Endothelial cell of umbilical vein (primary cell): Measurements from ENCODE around the gene CD200. TPM values are rescaled to one million over a fixed set of nuclear protein-coding genes. Genes with fewer than 3 reads are reported as not detected.
A peak's percentile ranks its signal among the peaks of the same experiment; 100 is the strongest.

Source experiments
- BruUV-seq: library from RNA; stranded (reverse); fragments of 400-500 nt; replicated peaks from 2 replicates; lab custom pipeline; 2021; lab: Mats Ljungman, UMichigan
- CTCF ChIA-PET: fragments of 300-600, 350-600 bp; sonication (Branson Sonifier 250); formaldehyde crosslinking; loops from one replicate; lab custom pipeline; 2021; ENCODE audit warnings: antibody characterized with exemption, inconsistent platforms; lab: Charles Lee
- POLR2A ChIA-PET: fragments of 300-600, 350-600 bp; sonication (Branson Sonifier 250); formaldehyde crosslinking; loops from one replicate; lab custom pipeline; 2021; ENCODE audit warnings: antibody characterized with exemption, inconsistent platforms; lab: Charles Lee
- DNase-seq: peaks from one replicate; pipeline ENCODE4 v3.0.0-alpha.2; 2011; ENCODE audit warnings: low read depth, low spot score
- FAIRE-seq: peaks from 2 replicates; lab custom pipeline; 2011; peaks lifted over from hg19 to GRCh38; lab: Jason Lieb, UNC
- H2AFZ ChIP-seq: 2 replicates; pipeline ENCODE4 v1.6.0; 2012; ENCODE audit warnings: low read depth, low read length, control low read depth, inconsistent platforms
- H3K27ac ChIP-seq: 2 replicates; pipeline ENCODE4 v1.5.1; 2011; ENCODE audit warnings: low read depth, mild to moderate bottlenecking, control low read depth, low read length, moderate library complexity; ENCODE audit not compliant: insufficient read depth
- H3K27me3 ChIP-seq, 2 experiments: 2 replicates each; pipeline versions ENCODE4 v1.6.0 to v1.6.1; 2011; ENCODE audit warnings: low read length in 2 of 2, mixed read lengths in 1 of 2; ENCODE audit not compliant: control insufficient read depth in 2 of 2, insufficient read depth in 2 of 2
- H3K36me3 ChIP-seq, 2 experiments: 2 replicates in 1 of 2; 3 replicates in 1 of 2; pipeline ENCODE4 v1.5.1; 2011; ENCODE audit warnings: low read length in 2 of 2, mild to moderate bottlenecking in 1 of 2, moderate library complexity in 1 of 2; ENCODE audit not compliant: control insufficient read depth in 2 of 2, insufficient read depth in 2 of 2; ENCODE audit errors: extremely low read depth in 1 of 2
- H3K4me1 ChIP-seq: 3 replicates; pipeline ENCODE4 v1.5.1; 2011; ENCODE audit warnings: mild to moderate bottlenecking, low read length; ENCODE audit not compliant: control insufficient read depth, insufficient read depth; ENCODE audit errors: extremely low read depth
- H3K4me2 ChIP-seq: 2 replicates; pipeline ENCODE4 v1.6.1; 2011; ENCODE audit warnings: low read length, control low read depth, mixed read lengths; ENCODE audit not compliant: insufficient read depth
- H3K4me3 ChIP-seq, 3 experiments: fragments of 200-600 bp in 1 of 3; sonication (generic), shearing (Covaris generic) in 1 of 3; replicated peaks in 1 of 3; 2 replicates each; pipeline ENCODE4 v1.5.1; 2011 to 2016; ENCODE audit warnings: control low read depth in 3 of 3, low read length in 3 of 3, mild to moderate bottlenecking in 2 of 3, inconsistent platforms in 1 of 3, low read depth in 1 of 3, moderate library complexity in 1 of 3; ENCODE audit not compliant: insufficient read depth in 1 of 3
- H3K79me2 ChIP-seq: 2 replicates; pipeline ENCODE4 v1.6.0; 2012; ENCODE audit warnings: low read length, inconsistent platforms; ENCODE audit not compliant: control insufficient read depth, insufficient read depth
- H3K9ac ChIP-seq: replicated peaks from 2 replicates; pipeline ENCODE3; 2011; ENCODE audit warnings: low read length, control low read depth; ENCODE audit not compliant: insufficient read depth; ENCODE audit errors: extremely low read depth
- H3K9me1 ChIP-seq: replicated peaks from 3 replicates; pipeline ENCODE4 v1.6.0; 2011; ENCODE audit warnings: mild to moderate bottlenecking, low read length; ENCODE audit not compliant: control insufficient read depth, insufficient read depth; ENCODE audit errors: extremely low read depth
- H3K9me3 ChIP-seq: replicated peaks from 2 replicates; pipeline ENCODE4 v1.5.1; 2012; ENCODE audit warnings: low read length, inconsistent platforms; ENCODE audit not compliant: control insufficient read depth, insufficient read depth
- H4K20me1 ChIP-seq: replicated peaks from 2 replicates; pipeline ENCODE3; 2011; ENCODE audit warnings: mild to moderate bottlenecking, low read length; ENCODE audit not compliant: control insufficient read depth, insufficient read depth; ENCODE audit errors: extremely low read depth
- CTCF ChIP-seq, 2 donors: IDR thresholded peaks; 1 replicate in 1 of 2; 2 replicates in 1 of 2; pipeline ENCODE4 v1.5.1; 2011; ENCODE audit warnings: low read length in 2 of 2, mild to moderate bottlenecking in 2 of 2, moderate library complexity in 2 of 2, control low read depth in 1 of 2, inconsistent platforms in 1 of 2, low read depth in 1 of 2; ENCODE audit not compliant: insufficient read depth in 1 of 2; ENCODE audit errors: extremely low read depth in 1 of 2
- EZH2 ChIP-seq: IDR thresholded peaks from 2 replicates; pipeline ENCODE4 v1.6.1; 2012; ENCODE audit warnings: borderline replicate concordance, low read depth, mild to moderate bottlenecking, moderate library complexity, low read length, inconsistent platforms; ENCODE audit not compliant: severe bottlenecking
- FOS ChIP-seq: IDR thresholded peaks from 2 replicates; pipeline ENCODE4 v1.6.1; 2011; ENCODE audit warnings: mild to moderate bottlenecking, low read length, moderate library complexity, borderline replicate concordance; ENCODE audit not compliant: insufficient read depth
- GATA2 ChIP-seq: IDR thresholded peaks from 2 replicates; pipeline ENCODE4 v1.7.0; 2011; ENCODE audit warnings: low read depth, mild to moderate bottlenecking, moderate library complexity, mixed read lengths, low read length; ENCODE audit not compliant: insufficient read length, insufficient read depth
- JUN ChIP-seq: IDR thresholded peaks from 2 replicates; pipeline ENCODE4 v1.6.1; 2011; ENCODE audit warnings: borderline replicate concordance, low read depth; ENCODE audit not compliant: insufficient read length, insufficient read depth
- MAX ChIP-seq: IDR thresholded peaks from 2 replicates; pipeline ENCODE4 v1.6.1; 2011; ENCODE audit not compliant: insufficient read depth, insufficient read length
- MYC ChIP-seq: IDR thresholded peaks from one replicate; pipeline ENCODE4 v1.6.1; 2011; ENCODE audit warnings: mild to moderate bottlenecking, low read depth, low read length
- POLR2A ChIP-seq: IDR thresholded peaks from 2 replicates; pipeline ENCODE4 v1.6.1; 2012; ENCODE audit warnings: low read depth, mild to moderate bottlenecking, control low read depth, low read length
- POLR2AphosphoS5 ChIP-seq: IDR thresholded peaks from 2 replicates; pipeline ENCODE4 v1.6.1; 2012; ENCODE audit warnings: low read depth, mild to moderate bottlenecking, control low read depth, low read length, moderate library complexity; ENCODE audit not compliant: insufficient read depth
- dilution Hi-C: fragments of 300-500 bp; cut with MboI; formaldehyde crosslinking; loops from one replicate; pipeline ENCODE4 v1.15.0; 2019; ENCODE audit warnings: low sequenced_read_pairs; ENCODE audit not compliant: extremely low pct_ligation_motif_present
- intact Hi-C: fragments of 100-400 bp; cut with micrococcal nuclease; formaldehyde crosslinking; loops from one replicate; pipeline ENCODE4 v1.10.0; 2022
- polyA plus RNA-seq, 4 experiments: library from polyadenylated mRNA; depleted of rRNA in 3 of 4; stranded (reverse) in 3 of 4; unstranded in 1 of 4; fragments of >200 nt; gene quantifications; 2 replicates each; pipeline versions ENCODE4 v1.2.1 to v1.2.3, GENCODE V29; 2011 to 2012; ENCODE audit warnings: missing spikeins in 1 of 4
- total RNA-seq: library from RNA; stranded (reverse); gene quantifications from 2 replicates; pipeline ENCODE4 v1.2.3, GENCODE V29; 2021

Gene CD200
- total and polyA plus RNA-seq, 2 donors (not counting 3 experiments of a cell fraction or from before 2014, with no cell fraction given): 8.1 to 8.2 TPM

- H3K79me2 ChIP-seq: no peaks in the 10 kb centered on the region
- no peaks in the 10 kb centered on the region for H3K27me3 ChIP-seq
- peak overlapping the region; percentile 99 for H2AFZ ChIP-seq
- H3K27ac ChIP-seq: no peak overlapping the region
- no TSS peak for BruUV-seq
- no peaks in the 10 kb centered on the region for H3K36me3 ChIP-seq
- no peak for TF ChIP-seq JUN
- no peak for TF ChIP-seq CTCF (IDR thresholded peaks at IDR 0.05; ENCODE audit: extremely low read depth in 1 of 2, insufficient read depth in 1 of 2, low read depth in 1 of 2, low read length in 2 of 2)
- TF ChIP-seq GATA2: no peak
- TF ChIP-seq POLR2A: no peak
- no peak for TF ChIP-seq MAX
- TF ChIP-seq MYC: no peak
- TF ChIP-seq POLR2AphosphoS5: no peak
- TF ChIP-seq FOS: no peak
- no peak for TF ChIP-seq EZH2
- no peaks in the 10 kb centered on the region for H4K20me1 ChIP-seq
- no peak overlapping the region for H3K4me2 ChIP-seq
- no peak for DNase-seq
- H3K9ac ChIP-seq: no peak overlapping the region
- dilution Hi-C loops: no loop called here
- no peaks in the 10 kb centered on the region for H3K9me3 ChIP-seq
- H3K4me3 ChIP-seq: no peak overlapping the region
- peaks cover 8% of the 10 kb centered on the region for H3K4me1 ChIP-seq
- CTCF ChIA-PET: interaction anchor here (4.7 kb wide), 1 partner anchor 9 kb away, joined by 64 read pairs; the partner anchor contains the start of gene SLC9C1
- POLR2A ChIA-PET: no interaction called here
- FAIRE-seq: no peak
- intact Hi-C loops: no loop called here
- no peaks in the 10 kb centered on the region for H3K9me1 ChIP-seq
These were observed 30.7 kb upstream of the CD200 start for GRCh38 chr3:112302150-112302830.
